ENCODE data around the gene AGXT.

Gene AGXT

GRCh38 chr2:240855670-240856069 is 13.0 kb upstream of the AGXT start:
- Histone ChIP-seq H3K36me3 (ENCODE audit: control insufficient read depth in 1 of 2, insufficient read depth in 2 of 2, low read length in 2 of 2) (no peaks in the 10 kb centered on the region), H3K4me1 (ENCODE audit: control insufficient read depth in 1 of 2, insufficient read depth in 2 of 2, low read length in 2 of 2) (peaks cover 14 to 18% of the 10 kb centered on the region in 2 donors), H3K4me3 (ENCODE audit: low read depth in 1 of 2, low read length in 2 of 2) (no peak overlapping the region), H3K9me3 (ENCODE audit: control insufficient read depth in 1 of 2, low read length in 2 of 2) (peaks cover 2 to 11% of the 10 kb centered on the region in 2 donors), H3K27ac (ENCODE audit: low read depth, low read length) (no peak overlapping the region), H3K27me3 (ENCODE audit: control insufficient read depth in 1 of 2, insufficient read depth in 2 of 2, low read length in 2 of 2) (no peaks in the 10 kb centered on the region), H3K9ac (ENCODE audit: low read depth in 1 of 2, low read length in 2 of 2) (no peak overlapping the region)

GRCh38 chr2:240856151-240856980 is 12.3 kb upstream of the AGXT start:
- Histone ChIP-seq H3K36me3 (ENCODE audit: control insufficient read depth in 1 of 2, insufficient read depth in 2 of 2, low read length in 2 of 2) (no peaks in the 10 kb centered on the region), H3K4me3 (ENCODE audit: low read depth in 1 of 2, low read length in 2 of 2) (no peak overlapping the region), H3K27me3 (ENCODE audit: control insufficient read depth in 1 of 2, insufficient read depth in 2 of 2, low read length in 2 of 2) (no peaks in the 10 kb centered on the region), H3K4me1 (ENCODE audit: control insufficient read depth in 1 of 2, insufficient read depth in 2 of 2, low read length in 2 of 2) (peaks cover 12 to 16% of the 10 kb centered on the region in 2 donors), H3K9ac (ENCODE audit: low read depth in 1 of 2, low read length in 2 of 2) (no peak overlapping the region), H3K27ac (ENCODE audit: low read depth, low read length) (no peak overlapping the region), H3K9me3 (ENCODE audit: control insufficient read depth in 1 of 2, low read length in 2 of 2) (peaks cover 2 to 11% of the 10 kb centered on the region in 2 donors)

- Histone ChIP-seq H3K27me3 (ENCODE audit: control insufficient read depth in 1 of 2, insufficient read depth in 2 of 2, low read length in 2 of 2) (no peaks in the 10 kb centered on the region), H3K4me1 (ENCODE audit: control insufficient read depth in 1 of 2, insufficient read depth in 2 of 2, low read length in 2 of 2) (peaks cover 9 to 14% of the 10 kb centered on the region in 2 donors), H3K9ac (ENCODE audit: low read depth in 1 of 2, low read length in 2 of 2) (no peak overlapping the region), H3K4me3 (ENCODE audit: low read depth in 1 of 2, low read length in 2 of 2) (no peak overlapping the region), H3K27ac (ENCODE audit: low read depth, low read length) (no peak overlapping the region), H3K36me3 (ENCODE audit: control insufficient read depth in 1 of 2, insufficient read depth in 2 of 2, low read length in 2 of 2) (no peaks in the 10 kb centered on the region), H3K9me3 (ENCODE audit: control insufficient read depth in 1 of 2, low read length in 2 of 2) (peaks cover 2 to 11% of the 10 kb centered on the region in 2 donors)
Measured at GRCh38 chr2:240857039-240858008, 11.3 kb upstream of the AGXT start.

- Histone ChIP-seq H3K4me1 (ENCODE audit: control insufficient read depth in 1 of 2, insufficient read depth in 2 of 2, low read length in 2 of 2) (peaks cover 9 to 14% of the 10 kb centered on the region in 2 donors), H3K4me3 (ENCODE audit: low read depth in 1 of 2, low read length in 2 of 2) (no peak overlapping the region), H3K36me3 (ENCODE audit: control insufficient read depth in 1 of 2, insufficient read depth in 2 of 2, low read length in 2 of 2) (no peaks in the 10 kb centered on the region), H3K27ac (ENCODE audit: low read depth, low read length) (no peak overlapping the region), H3K9me3 (ENCODE audit: control insufficient read depth in 1 of 2, low read length in 2 of 2) (peaks cover 2 to 11% of the 10 kb centered on the region in 2 donors), H3K27me3 (ENCODE audit: control insufficient read depth in 1 of 2, insufficient read depth in 2 of 2, low read length in 2 of 2) (no peaks in the 10 kb centered on the region), H3K9ac (ENCODE audit: low read depth in 1 of 2, low read length in 2 of 2) (no peak overlapping the region)
Measured at GRCh38 chr2:240858321-240858720, 10.3 kb upstream of the AGXT start.

- Histone ChIP-seq H3K9ac (ENCODE audit: low read depth in 1 of 2, low read length in 2 of 2) (no peak overlapping the region), H3K27me3 (ENCODE audit: control insufficient read depth in 1 of 2, insufficient read depth in 2 of 2, low read length in 2 of 2) (no peaks in the 10 kb centered on the region), H3K27ac (ENCODE audit: low read depth, low read length) (no peak overlapping the region), H3K4me1 (ENCODE audit: control insufficient read depth in 1 of 2, insufficient read depth in 2 of 2, low read length in 2 of 2) (peaks cover 9 to 14% of the 10 kb centered on the region in 2 donors), H3K9me3 (ENCODE audit: control insufficient read depth in 1 of 2, low read length in 2 of 2) (peaks cover 2 to 11% of the 10 kb centered on the region in 2 donors), H3K4me3 (ENCODE audit: low read depth in 1 of 2, low read length in 2 of 2) (no peak overlapping the region), H3K36me3 (ENCODE audit: control insufficient read depth in 1 of 2, insufficient read depth in 2 of 2, low read length in 2 of 2) (no peaks in the 10 kb centered on the region)
Measured at GRCh38 chr2:240858871-240859270, 9.8 kb upstream of the AGXT start.

- Histone ChIP-seq H3K27me3 (ENCODE audit: control insufficient read depth in 1 of 2, insufficient read depth in 2 of 2, low read length in 2 of 2) (no peaks in the 10 kb centered on the region), H3K9me3 (ENCODE audit: control insufficient read depth in 1 of 2, low read length in 2 of 2) (no peaks in the 10 kb centered on the region), H3K9ac (ENCODE audit: low read depth in 1 of 2, low read length in 2 of 2) (no peak overlapping the region), H3K27ac (ENCODE audit: low read depth, low read length) (no peak overlapping the region), H3K36me3 (ENCODE audit: control insufficient read depth in 1 of 2, insufficient read depth in 2 of 2, low read length in 2 of 2) (no peaks in the 10 kb centered on the region), H3K4me1 (ENCODE audit: control insufficient read depth in 1 of 2, insufficient read depth in 2 of 2, low read length in 2 of 2) (peaks cover 9 to 14% of the 10 kb centered on the region in 2 donors), H3K4me3 (ENCODE audit: low read depth in 1 of 2, low read length in 2 of 2) (no peak overlapping the region)
Measured at GRCh38 chr2:240861547-240861946, 7.1 kb upstream of the AGXT start.

GRCh38 chr2:240864475-240864874 is 4.1 kb upstream of the AGXT start:
- H3K27ac ChIP-seq (ENCODE audit: low read depth, low read length): no peak overlapping the region

GRCh38 chr2:240865391-240865790 is 3.2 kb upstream of the AGXT start:
- Histone ChIP-seq H3K9ac (ENCODE audit: low read depth in 1 of 2, low read length in 2 of 2) (no peak overlapping the region), H3K36me3 (ENCODE audit: control insufficient read depth in 1 of 2, insufficient read depth in 2 of 2, low read length in 2 of 2) (no peaks in the 10 kb centered on the region), H3K9me3 (ENCODE audit: control insufficient read depth in 1 of 2, low read length in 2 of 2) (no peaks in the 10 kb centered on the region), H3K27ac (ENCODE audit: low read depth, low read length) (no peak overlapping the region), H3K4me1 (ENCODE audit: control insufficient read depth in 1 of 2, insufficient read depth in 2 of 2, low read length in 2 of 2) (no peaks in the 10 kb centered on the region), H3K27me3 (ENCODE audit: control insufficient read depth in 1 of 2, insufficient read depth in 2 of 2, low read length in 2 of 2) (no peaks in the 10 kb centered on the region), H3K4me3 (ENCODE audit: low read depth in 1 of 2, low read length in 2 of 2) (no peak overlapping the region)

More at GRCh38 chr2:240864475-240864874, 4.1 kb upstream of the AGXT start:
- Histone ChIP-seq H3K4me3 (ENCODE audit: low read depth in 1 of 2, low read length in 2 of 2) (no peak overlapping the region), H3K9me3 (ENCODE audit: control insufficient read depth in 1 of 2, low read length in 2 of 2) (no peaks in the 10 kb centered on the region), H3K27me3 (ENCODE audit: control insufficient read depth in 1 of 2, insufficient read depth in 2 of 2, low read length in 2 of 2) (no peaks in the 10 kb centered on the region), H3K4me1 (ENCODE audit: control insufficient read depth in 1 of 2, insufficient read depth in 2 of 2, low read length in 2 of 2) (no peaks in the 10 kb centered on the region), H3K9ac (ENCODE audit: low read depth in 1 of 2, low read length in 2 of 2) (no peak overlapping the region), H3K36me3 (ENCODE audit: control insufficient read depth in 1 of 2, insufficient read depth in 2 of 2, low read length in 2 of 2) (no peaks in the 10 kb centered on the region)

GRCh38 chr2:240869109-240869955 is 708 bp downstream of the AGXT start:
- Histone ChIP-seq H3K4me1 (ENCODE audit: control insufficient read depth in 1 of 2, insufficient read depth in 2 of 2, low read length in 2 of 2) (peaks cover 7 to 8% of the 10 kb centered on the region in 2 donors), H3K27ac (ENCODE audit: low read depth, low read length) (no peak overlapping the region), H3K36me3 (ENCODE audit: control insufficient read depth in 1 of 2, insufficient read depth in 2 of 2, low read length in 2 of 2) (no peaks in the 10 kb centered on the region), H3K4me3 (ENCODE audit: low read depth in 1 of 2, low read length in 2 of 2) (no peak overlapping the region), H3K9me3 (ENCODE audit: control insufficient read depth in 1 of 2, low read length in 2 of 2) (no peaks in the 10 kb centered on the region), H3K27me3 (ENCODE audit: control insufficient read depth in 1 of 2, insufficient read depth in 2 of 2, low read length in 2 of 2) (no peaks in the 10 kb centered on the region), H3K9ac (ENCODE audit: low read depth in 1 of 2, low read length in 2 of 2) (no peak overlapping the region)
